H1 (cell line): ENCODE measurements around the gene UFSP2. TPM values are rescaled to one million over a fixed set of nuclear protein-coding genes. Genes with fewer than 3 reads are reported as not detected.

Experiments
- CTCF ChIA-PET: fragments of 300-600 bp; sonication (Branson Sonifier 250); formaldehyde crosslinking; loops from one replicate; lab custom pipeline; 2021; ENCODE audit not compliant: partially characterized antibody; lab: Charles Lee
- POLR2A ChIA-PET: fragments of 300-600 bp; sonication (Branson Sonifier 250); formaldehyde crosslinking; loops from one replicate; lab custom pipeline; 2021; ENCODE audit warnings: inconsistent platforms; ENCODE audit not compliant: partially characterized antibody; lab: Charles Lee
- DNase-seq, 2 experiments: peaks; one replicate each; pipeline versions ENCODE4 v3.0.0 to v3.0.0-alpha.2; 2010 to 2022; ENCODE audit warnings: low spot score in 2 of 2, low read depth in 1 of 2, mixed read lengths in 1 of 2
- FAIRE-seq: peaks from 2 replicates; lab custom pipeline; 2011; peaks lifted over from hg19 to GRCh38; lab: Jason Lieb, UNC
- H2AFZ ChIP-seq: 2 replicates; pipeline ENCODE4 v1.8.1; 2012; ENCODE audit warnings: low read length, inconsistent platforms
- H2AK5ac ChIP-seq: 2 replicates; pipeline ENCODE4 v1.6.1; 2013; ENCODE audit warnings: low read depth, low read length
- H2BK120ac ChIP-seq: replicated peaks from 2 replicates; pipeline ENCODE3; 2013; ENCODE audit warnings: low read depth, low read length, inconsistent platforms
- H2BK12ac ChIP-seq: 2 replicates; pipeline ENCODE4 v1.6.1; 2013; ENCODE audit warnings: low read depth, low read length
- H2BK15ac ChIP-seq: 2 replicates; pipeline ENCODE4 v1.6.1; 2013; ENCODE audit warnings: low read length
- H2BK20ac ChIP-seq: 2 replicates; pipeline ENCODE4 v1.6.1; 2013; ENCODE audit warnings: low read length
- H2BK5ac ChIP-seq: 2 replicates; pipeline ENCODE4 v1.6.1; 2013; ENCODE audit warnings: low read depth, low read length
- H3K14ac ChIP-seq: 2 replicates; pipeline ENCODE4 v1.6.1; 2013; ENCODE audit warnings: inconsistent platforms; ENCODE audit not compliant: insufficient read length
- H3K18ac ChIP-seq: 2 replicates; pipeline ENCODE4 v1.6.1; 2013; ENCODE audit warnings: low read length; ENCODE audit errors: extremely low read depth
- H3K23ac ChIP-seq: 2 replicates; pipeline ENCODE4 v1.6.1; 2013; ENCODE audit warnings: inconsistent platforms; ENCODE audit not compliant: insufficient read length
- H3K23me2 ChIP-seq: 2 replicates; pipeline ENCODE4 v1.6.1; 2013; ENCODE audit warnings: low read depth, low read length
- H3K27ac ChIP-seq: 2 replicates; pipeline ENCODE4 v1.6.1; 2011; ENCODE audit warnings: low read depth, low read length, inconsistent platforms
- H3K27me3 ChIP-seq, 4 experiments: replicated peaks in 1 of 4; 1 replicate in 1 of 4; 2 replicates in 3 of 4; pipeline versions ENCODE4 v1.6.1 to v1.8.1; 2011 to 2013; ENCODE audit warnings: low read length in 3 of 4, mild to moderate bottlenecking in 3 of 4, inconsistent platforms in 2 of 4, mixed read lengths in 2 of 4, moderate library complexity in 1 of 4; ENCODE audit not compliant: control insufficient read depth in 3 of 4, insufficient read depth in 3 of 4; ENCODE audit errors: extremely low read depth in 1 of 4
- H3K36me3 ChIP-seq, 4 experiments: 2 replicates each; pipeline versions ENCODE4 v1.6.1 to v1.8.1; 2011 to 2013; ENCODE audit warnings: mild to moderate bottlenecking in 4 of 4, low read length in 3 of 4, moderate library complexity in 2 of 4, control low read depth in 1 of 4, inconsistent platforms in 1 of 4; ENCODE audit not compliant: insufficient read depth in 4 of 4, control insufficient read depth in 2 of 4
- H3K4ac ChIP-seq: replicated peaks from 2 replicates; pipeline ENCODE3; 2013; ENCODE audit warnings: low read length, low read depth, mixed read lengths, inconsistent platforms; ENCODE audit not compliant: insufficient read length
- H3K4me1 ChIP-seq, 4 experiments: replicated peaks in 1 of 4; 1 replicate in 1 of 4; 2 replicates in 3 of 4; pipeline versions ENCODE4 v1.6.1 to v1.8.1; 2011 to 2013; ENCODE audit warnings: low read length in 3 of 4, inconsistent platforms in 2 of 4, mixed read lengths in 1 of 4; ENCODE audit not compliant: insufficient read depth in 4 of 4, control insufficient read depth in 3 of 4
- H3K4me2 ChIP-seq, 2 experiments: 2 replicates each; pipeline versions ENCODE4 v1.6.1 to v1.8.1; 2011 to 2013; ENCODE audit warnings: low read depth in 2 of 2, low read length in 2 of 2, control low read depth in 1 of 2, inconsistent platforms in 1 of 2, mild to moderate bottlenecking in 1 of 2; ENCODE audit not compliant: insufficient read depth in 1 of 2
- H3K4me3 ChIP-seq, 4 experiments: fragments of 200-600, 300-600 bp in 1 of 4; sonication (generic), shearing (Covaris generic), sonication (Bioruptor Twin) in 1 of 4; 2 replicates each; pipeline versions ENCODE4 v1.5.1 to v1.8.1; 2011 to 2016; ENCODE audit warnings: low read length in 4 of 4, low read depth in 3 of 4, control low read depth in 2 of 4, inconsistent platforms in 2 of 4, mild to moderate bottlenecking in 2 of 4, mixed read lengths in 1 of 4, moderate library complexity in 1 of 4; ENCODE audit not compliant: insufficient read depth in 2 of 4; ENCODE audit errors: extremely low read depth in 1 of 4
- H3K56ac ChIP-seq: replicated peaks from 2 replicates; pipeline ENCODE3; 2013; ENCODE audit warnings: low read depth, mild to moderate bottlenecking, mixed read lengths, low read length, inconsistent platforms; ENCODE audit not compliant: insufficient read length
- H3K79me1 ChIP-seq: 2 replicates; pipeline ENCODE4 v1.6.1; 2013; ENCODE audit warnings: low read depth, low read length, control low read depth
- H3K79me2 ChIP-seq, 2 experiments: 2 replicates each; pipeline versions ENCODE4 v1.6.1 to v1.8.1; 2012 to 2013; ENCODE audit warnings: low read length in 2 of 2, mild to moderate bottlenecking in 2 of 2, inconsistent platforms in 1 of 2; ENCODE audit not compliant: insufficient read depth in 2 of 2, control insufficient read depth in 1 of 2
- H3K9ac ChIP-seq, 4 experiments: replicated peaks in 1 of 4; 1 replicate in 1 of 4; 2 replicates in 3 of 4; pipeline versions ENCODE4 v1.6.1 to v1.8.1; 2011 to 2013; ENCODE audit warnings: low read depth in 3 of 4, low read length in 3 of 4, control low read depth in 2 of 4, mild to moderate bottlenecking in 2 of 4, moderate library complexity in 2 of 4, inconsistent platforms in 1 of 4; ENCODE audit errors: extremely low read depth in 1 of 4
- H3K9me3 ChIP-seq, 2 experiments: 2 replicates each; pipeline versions ENCODE4 v1.6.1 to v1.8.1; 2012 to 2013; ENCODE audit warnings: mild to moderate bottlenecking in 2 of 2, moderate library complexity in 2 of 2, control low read depth in 1 of 2, inconsistent platforms in 1 of 2, low read depth in 1 of 2, low read length in 1 of 2, mixed read lengths in 1 of 2; ENCODE audit not compliant: insufficient read depth in 2 of 2
- H4K20me1 ChIP-seq, 2 experiments: replicated peaks in 1 of 2; 2 replicates each; pipeline versions ENCODE3 to v1.8.1; 2011 to 2013; ENCODE audit warnings: inconsistent platforms in 2 of 2, low read length in 2 of 2, mild to moderate bottlenecking in 1 of 2; ENCODE audit not compliant: insufficient read depth in 2 of 2, control insufficient read depth in 1 of 2
- H4K5ac ChIP-seq: 2 replicates; pipeline ENCODE4 v1.6.1; 2013; ENCODE audit warnings: low read length, low read depth, mixed read lengths, inconsistent platforms; ENCODE audit not compliant: insufficient read length
- H4K8ac ChIP-seq: 2 replicates; pipeline ENCODE4 v1.8.0; 2013; ENCODE audit warnings: mild to moderate bottlenecking, moderate library complexity, low read length, inconsistent platforms; ENCODE audit not compliant: insufficient read depth; ENCODE audit errors: extremely low read depth
- H4K91ac ChIP-seq: replicated peaks from 2 replicates; pipeline ENCODE3; 2013; ENCODE audit warnings: low read length, mixed read lengths, inconsistent platforms; ENCODE audit not compliant: insufficient read length
- CHD2 ChIP-seq: IDR thresholded peaks from 2 replicates; pipeline ENCODE4 v1.6.1; 2012; ENCODE audit warnings: low read length, improper control_type of control experiment
- CTBP2 ChIP-seq: IDR thresholded peaks from 2 replicates; pipeline ENCODE4 v1.7.0; 2011; ENCODE audit warnings: borderline replicate concordance, mild to moderate bottlenecking, moderate library complexity, mixed read lengths, low read length; ENCODE audit not compliant: insufficient read depth, insufficient read length
- FOSL1 ChIP-seq: IDR thresholded peaks from 2 replicates; pipeline ENCODE4 v1.6.1; 2011; ENCODE audit warnings: mild to moderate bottlenecking, low read depth, low read length, moderate library complexity; ENCODE audit not compliant: insufficient read depth
- GABPA ChIP-seq: IDR thresholded peaks from 2 replicates; pipeline ENCODE4 v1.6.1; 2011; ENCODE audit warnings: mild to moderate bottlenecking, low read length, moderate library complexity, borderline replicate concordance; ENCODE audit not compliant: insufficient read depth
- NANOG ChIP-seq: IDR thresholded peaks from 2 replicates; pipeline ENCODE4 v1.6.1; 2011; ENCODE audit warnings: low read length, low read depth, mild to moderate bottlenecking, inconsistent platforms; ENCODE audit not compliant: insufficient read depth, poor library complexity, severe bottlenecking
- PHF8 ChIP-seq: fragments of 200-600 bp; sonication (generic); conservative IDR thresholded peaks from 2 replicates; pipeline ENCODE4 v1.7.1; 2012; ENCODE audit warnings: low read depth, mild to moderate bottlenecking, inconsistent platforms, low read length, moderate library complexity
- RAD21 ChIP-seq, 2 experiments: IDR thresholded peaks in 1 of 2; conservative IDR thresholded peaks in 1 of 2; 2 replicates each; pipeline ENCODE4 v1.6.1; 2011; ENCODE audit warnings: low read depth in 2 of 2, low read length in 2 of 2, improper control_type of control experiment in 1 of 2, inconsistent platforms in 1 of 2, mild to moderate bottlenecking in 1 of 2, moderate library complexity in 1 of 2
- SAP30 ChIP-seq: fragments of 300-600 bp; sonication (generic); IDR thresholded peaks from 2 replicates; pipeline ENCODE4 v1.7.1; 2012; ENCODE audit warnings: low read length, moderate library complexity, mild to moderate bottlenecking, inconsistent platforms; ENCODE audit not compliant: insufficient read depth, insufficient replicate concordance
- SP1 ChIP-seq: IDR thresholded peaks from 2 replicates; pipeline ENCODE4 v1.6.1; 2011; ENCODE audit warnings: low read depth, low read length
- TEAD4 ChIP-seq: IDR thresholded peaks from 2 replicates; pipeline ENCODE4 v1.6.1; 2012; ENCODE audit warnings: low read depth, low read length, inconsistent platforms, mixed read lengths
- YY1 ChIP-seq: IDR thresholded peaks from 2 replicates; pipeline ENCODE4 v1.6.1; 2011; ENCODE audit warnings: low read depth, mild to moderate bottlenecking, low read length
- WGBS, 2 experiments: shearing (Covaris generic) in 1 of 2; methylation state at CpG; one replicate each; pipeline versions ENCODE4 v1.1.6 to v1.1.7; 2013 to 2015; ENCODE audit warnings: low lambda C conversion rate in 2 of 2, mixed read lengths in 2 of 2, inconsistent platforms in 1 of 2, low coverage in 1 of 2, missing lambda C conversion rate in 1 of 2; ENCODE audit not compliant: insufficient replicate concordance in 2 of 2, insufficient coverage in 1 of 2, insufficient read length in 1 of 2; ENCODE audit errors: extremely low coverage in 1 of 2, missing lambda C conversion rate in 1 of 2; 5-methylcytosine and 5-hydroxymethylcytosine counted together
- polyA plus RNA-seq, 7 experiments: library from polyadenylated mRNA; depleted of rRNA in 3 of 7; stranded (reverse) in 5 of 7; unstranded in 2 of 7; fragments of >200 nt in 5 of 7; fragments of 200-250 nt in 2 of 7; gene quantifications; 1 replicate in 5 of 7; 2 replicates in 1 of 7; 4 replicates in 1 of 7; pipeline versions ENCODE4 v1.2.1 to v1.2.3, GENCODE V29; 2011 to 2013; ENCODE audit warnings: missing spikeins in 2 of 7, mixed read lengths in 2 of 7
- total RNA-seq: library from RNA; stranded (reverse); fragmentation: NEBNext Ultra II Directional; extraction: Animal tissue kit (Norgen Biotek cat#: 25700); gene quantifications from 2 replicates; pipeline ENCODE4 v1.2.1, GENCODE V29; 2021

Gene UFSP2
- total and polyA plus RNA-seq, 2 of the 8 experiments (the other 6 are each of a cell fraction or from before 2014, with no cell fraction given), result 22.9 to 26.0 TPM

- Histone ChIP-seq H3K56ac (no peak overlapping the region), H2BK12ac (peak overlapping the region; percentile 86), H3K9ac (peak overlapping the region in 1 of 4 experiments; percentile 31; a peak in 2 of 7 replicates), H3K23ac (no peak overlapping the region), H2BK120ac (no peak overlapping the region), H3K27ac (no peak overlapping the region), H2BK5ac (no peak overlapping the region), H4K91ac (no peak overlapping the region), H2BK15ac (0 out of 2 replicates have a peak overlapping the region, but pooled peaks have one; percentile 75), H3K36me3 (no peaks in the 10 kb centered on the region), H3K79me2 (no peaks in the 10 kb centered on the region), H4K20me1 (no peaks in the 10 kb centered on the region), H2AFZ (peak overlapping the region; percentile 97), H3K4me2 (peak overlapping the region; percentile 82 to 100), H3K79me1 (no peaks in the 10 kb centered on the region), H2AK5ac (no peak overlapping the region), H3K4me3 (peak overlapping the region; percentile 80 to 87 (median 82)), H4K8ac (peak overlapping the region; percentile 35; the same call in 1 of the 2 replicates), H3K23me2 (peaks cover 5% of the 10 kb centered on the region), H3K27me3 (peaks cover 0 to 4% (median 0%) of the 10 kb centered on the region in 4 experiments; a peak in 2 of 7 replicates), H3K9me3 (no peaks in the 10 kb centered on the region), H3K4me1 (peaks cover 0 to 3% (median under 1%) of the 10 kb centered on the region in 4 experiments; a peak in 4 of 7 replicates), H2BK20ac (no peak overlapping the region), H3K4ac (no peak overlapping the region), H3K14ac (no peak overlapping the region), H3K18ac (no peak overlapping the region; the same call in 1 of the 2 replicates), H4K5ac (no peak overlapping the region)
- FAIRE-seq (no peak), DNase-seq (peak in 1 of 2 experiments; percentile 71)
- WGBS, 2 experiments, result 17% methylated on average over 30 of the region's 41 CpGs; no CpG with 5 or more reads in 1 of the 2 experiments
- ChIA-PET POLR2A (no interaction called here), CTCF (interaction anchor here (1.8 kb wide), 1 partner anchor 566 kb away, joined by 4 read pairs; no protein-coding TSS in a partner anchor)
- no peak for TF ChIP-seq TEAD4
- no peak for TF ChIP-seq GABPA
- no peak for TF ChIP-seq SP1
- no peak for TF ChIP-seq YY1
- no peak for TF ChIP-seq FOSL1
- no peak for TF ChIP-seq CTBP2
- TF ChIP-seq CHD2, result no peak
- TF ChIP-seq SAP30, result no peak
- no peak for TF ChIP-seq NANOG
- no peak for TF ChIP-seq RAD21 (IDR thresholded peaks at IDR 0.05 in 1 of 2, conservative IDR thresholded peaks at IDR 0.05 in 1 of 2; ENCODE audit: low read depth in 2 of 2, low read length in 2 of 2)
- TF ChIP-seq PHF8, result peak; percentile 32; the same call in 1 of the 2 replicates
These were observed 44.9 kb upstream of the UFSP2 start for GRCh38 chr4:185470501-185471195.
